Measurements from ENCODE around the gene ARFIP1. TPM values are rescaled to one million over a fixed set of nuclear protein-coding genes. Genes with fewer than 3 reads are reported as not detected.

Gene ARFIP1
- total and polyA plus RNA-seq, 2 of the 8 experiments (the other 6 are each of a cell fraction or from before 2014, with no cell fraction given): 13.5 to 38.0 TPM

GRCh38 chr4:152926959-152927358 lies 147.2 kb downstream of the ARFIP1 start:
- no peak overlapping the region for H3K14ac ChIP-seq (ENCODE audit: insufficient read length)
- WGBS, 2 experiments (ENCODE audit: extremely low coverage in 1 of 2, insufficient coverage in 1 of 2, insufficient read length in 1 of 2, insufficient replicate concordance in 2 of 2, low coverage in 1 of 2, low lambda C conversion rate in 2 of 2, missing lambda C conversion rate in 1 of 2): 73% methylated on average over 4 of the region's 4 CpGs; no CpG with 5 or more reads in 1 of the 2 experiments
- CTCF ChIA-PET (ENCODE audit: partially characterized antibody): interaction anchor here (0.9 kb wide), 1 partner anchor 188 kb away, joined by 3 read pairs; no protein-coding TSS in a partner anchor
- TF ChIP-seq RFX5 (IDR thresholded peaks at IDR 0.05; ENCODE audit: borderline replicate concordance, low read depth, low read length) (no peak), JUND (IDR thresholded peaks at IDR 0.05; ENCODE audit: low read length) (peak; percentile 73), CBX8 (IDR thresholded peaks at IDR 0.05; ENCODE audit: borderline replicate concordance, low read depth, low read length) (no peak), JUN (IDR thresholded peaks at IDR 0.05; ENCODE audit: low read depth, low read length) (peak; percentile 78; the same call in 1 of the 2 replicates), PHF8 (conservative IDR thresholded peaks at IDR 0.05; ENCODE audit: low read depth, low read length) (no peak), RAD21 (IDR thresholded peaks at IDR 0.05 in 1 of 2, conservative IDR thresholded peaks at IDR 0.05 in 1 of 2; ENCODE audit: low read depth in 2 of 2, low read length in 2 of 2) (no peak), KDM1A (IDR thresholded peaks at IDR 0.05; ENCODE audit: borderline replicate concordance, low read length) (no peak), CTBP2 (IDR thresholded peaks at IDR 0.05; ENCODE audit: borderline replicate concordance, insufficient read depth, insufficient read length, low read length) (no peak), TEAD4 (IDR thresholded peaks at IDR 0.05; ENCODE audit: low read depth, low read length) (no peak)

More at GRCh38 chr4:152926959-152927358, 147.2 kb downstream of the ARFIP1 start:
- Histone ChIP-seq H3K23ac (ENCODE audit: insufficient read length) (no peak overlapping the region), H3K4ac (replicated peaks; ENCODE audit: insufficient read length, low read depth, low read length) (no peak overlapping the region), H3K4me2 (ENCODE audit: insufficient read depth in 1 of 2, low read depth in 2 of 2, low read length in 2 of 2) (peak overlapping the region in 1 of 2 experiments; percentile 38; a peak in 2 of 4 replicates), H3K9me3 (ENCODE audit: insufficient read depth in 2 of 2, low read depth in 1 of 2, low read length in 1 of 2) (no peaks in the 10 kb centered on the region), H2AFZ (ENCODE audit: low read length) (no peak overlapping the region), H3K79me2 (ENCODE audit: control insufficient read depth in 1 of 2, insufficient read depth in 2 of 2, low read length in 2 of 2) (no peaks in the 10 kb centered on the region), H2BK20ac (ENCODE audit: low read length) (no peak overlapping the region), H4K20me1 (replicated peaks in 1 of 2; ENCODE audit: control insufficient read depth in 1 of 2, insufficient read depth in 2 of 2, low read length in 2 of 2) (no peaks in the 10 kb centered on the region), H3K23me2 (ENCODE audit: low read depth, low read length) (no peaks in the 10 kb centered on the region; the same call in 1 of the 2 replicates), H4K91ac (replicated peaks; ENCODE audit: insufficient read length, low read length) (no peak overlapping the region), H3K27me3 (replicated peaks in 1 of 4; ENCODE audit: control insufficient read depth in 3 of 4, extremely low read depth in 1 of 4, insufficient read depth in 3 of 4, low read length in 3 of 4) (0 out of 7 replicates have a peak, but pooled peaks cover 0 to 2% (median 0%) of the 10 kb centered on the region in 4 experiments), H3K56ac (replicated peaks; ENCODE audit: insufficient read length, low read depth, low read length) (no peak overlapping the region), H2BK120ac (replicated peaks; ENCODE audit: low read depth, low read length) (no peak overlapping the region), H2AK5ac (ENCODE audit: low read depth, low read length) (no peak overlapping the region), H3K18ac (ENCODE audit: extremely low read depth, low read length) (no peak overlapping the region), H2BK12ac (ENCODE audit: low read depth, low read length) (peak overlapping the region; percentile 63; the same call in 1 of the 2 replicates), H3K27ac (ENCODE audit: low read depth, low read length) (no peak overlapping the region), H3K4me1 (replicated peaks in 1 of 4; ENCODE audit: control insufficient read depth in 3 of 4, insufficient read depth in 4 of 4, low read length in 3 of 4) (peaks cover 5 to 19% (median 14%) of the 10 kb centered on the region in 4 experiments), H4K8ac (ENCODE audit: extremely low read depth, insufficient read depth, low read length) (no peak overlapping the region), H3K79me1 (ENCODE audit: low read depth, low read length) (no peaks in the 10 kb centered on the region), H3K36me3 (ENCODE audit: control insufficient read depth in 2 of 4, insufficient read depth in 4 of 4, low read length in 3 of 4) (no peaks in the 10 kb centered on the region), H2BK5ac (ENCODE audit: low read depth, low read length) (0 out of 2 replicates have a peak overlapping the region, but pooled peaks have one; percentile 35), H3K9ac (replicated peaks in 1 of 4; ENCODE audit: extremely low read depth in 1 of 4, low read depth in 3 of 4, low read length in 3 of 4) (no peak overlapping the region), H3K4me3 (ENCODE audit: extremely low read depth in 1 of 4, insufficient read depth in 2 of 4, low read depth in 3 of 4, low read length in 4 of 4) (peak overlapping the region in 2 of 4 experiments; percentile 2 to 21; a peak in 1 of 8 replicates), H4K5ac (ENCODE audit: insufficient read length, low read depth, low read length) (no peak overlapping the region), H2BK15ac (ENCODE audit: low read length) (no peak overlapping the region)
- DNase-seq (ENCODE audit: low read depth in 1 of 2, low spot score in 2 of 2): no peak
- FAIRE-seq: peak; percentile 87
- POLR2A ChIA-PET (ENCODE audit: partially characterized antibody): interaction anchor here (0.8 to 1.1 kb wide), 4 partner anchors 8 to 49 kb away, joined by 3 to 5 read pairs (median 4); no protein-coding TSS in a partner anchor
